ENCODE measurements around the gene CTNNA1.

The CTNNA1 gene

DNA sequence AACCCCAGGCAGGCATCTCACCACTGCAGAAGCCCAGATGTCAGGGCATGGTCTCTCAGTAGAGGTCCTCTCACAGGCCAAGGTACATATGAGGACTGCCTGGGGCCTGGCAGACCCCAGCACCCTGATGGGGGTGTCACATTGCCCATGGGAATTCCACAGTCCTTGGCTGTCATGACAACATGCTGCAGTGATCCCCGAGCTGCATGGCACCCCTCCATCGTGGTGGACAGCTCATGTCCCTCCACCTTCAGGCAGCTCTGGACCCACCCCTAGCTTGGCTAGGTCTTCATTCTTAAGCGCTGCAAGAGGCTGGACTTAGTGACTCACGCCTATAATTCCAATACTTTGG is 196.0 kb downstream of the CTNNA1 start:
- no peak for DNase-seq (ENCODE audit: low read depth)

DNA sequence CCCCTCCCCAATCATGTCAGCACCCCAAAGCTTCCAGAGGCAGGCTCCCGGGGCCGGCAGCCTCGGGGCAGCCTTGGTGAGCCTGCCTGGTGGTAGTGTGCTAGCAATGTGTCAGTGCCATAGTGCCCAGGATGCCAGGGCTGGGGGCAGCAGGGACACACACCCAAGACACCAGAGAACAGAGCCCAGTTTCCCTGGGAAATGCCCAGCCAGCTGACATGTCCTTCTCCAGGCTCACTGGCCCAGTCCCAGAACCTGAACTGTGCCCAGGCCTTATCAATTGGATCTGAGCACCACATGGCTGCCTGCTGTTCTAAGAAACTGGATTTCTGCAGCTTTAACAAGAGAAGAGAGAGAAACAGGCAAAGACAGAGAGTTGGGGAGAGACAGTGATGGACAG is 196.8 kb downstream of the CTNNA1 start:
- DNase-seq (ENCODE audit: low read depth) = no peak

GRCh38 chr5:138950421-138951031 is 197.3 kb downstream of the CTNNA1 start:
- no peak for DNase-seq (ENCODE audit: low read depth)

GRCh38 chr5:138951091-138951985 is 198.1 kb downstream of the CTNNA1 start:
- DNase-seq (ENCODE audit: low read depth) = no peak

DNA sequence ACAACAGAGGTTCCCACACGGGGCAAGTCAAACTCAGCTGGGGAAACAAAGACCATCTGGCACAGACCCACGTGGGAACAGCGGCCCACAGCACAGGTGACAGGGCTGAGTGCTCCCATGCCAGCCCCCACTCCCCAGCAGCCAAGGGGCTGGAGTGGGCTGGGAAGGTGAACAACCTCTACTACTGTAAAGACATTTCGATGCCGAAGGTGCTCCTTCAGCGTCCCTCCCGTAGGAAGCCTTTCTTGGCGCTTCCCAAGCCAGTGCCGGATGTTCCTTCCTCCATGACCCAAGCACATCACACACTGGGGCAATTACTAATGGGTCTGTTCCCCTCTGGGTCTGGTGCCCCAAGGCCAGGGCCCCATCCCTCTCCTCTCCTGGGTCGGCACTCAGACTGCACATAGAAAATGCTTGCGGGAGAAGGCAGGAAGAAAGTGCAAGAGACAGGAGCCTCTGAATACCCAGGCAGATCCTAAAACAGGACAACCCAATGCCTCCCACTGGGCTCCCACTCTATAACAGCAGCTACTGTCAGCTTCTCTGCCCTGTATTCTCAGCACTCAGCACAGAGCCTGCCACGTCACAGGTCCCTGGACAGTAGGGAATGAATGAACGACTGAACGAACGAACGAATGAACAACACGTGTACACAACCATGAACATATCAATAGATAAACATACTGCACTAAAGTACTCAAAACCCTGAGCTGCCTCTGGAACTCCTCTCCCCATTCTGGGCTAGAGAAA is 198.9 kb downstream of the CTNNA1 start:
- DNase-seq (ENCODE audit: low read depth) = no peak

DNA sequence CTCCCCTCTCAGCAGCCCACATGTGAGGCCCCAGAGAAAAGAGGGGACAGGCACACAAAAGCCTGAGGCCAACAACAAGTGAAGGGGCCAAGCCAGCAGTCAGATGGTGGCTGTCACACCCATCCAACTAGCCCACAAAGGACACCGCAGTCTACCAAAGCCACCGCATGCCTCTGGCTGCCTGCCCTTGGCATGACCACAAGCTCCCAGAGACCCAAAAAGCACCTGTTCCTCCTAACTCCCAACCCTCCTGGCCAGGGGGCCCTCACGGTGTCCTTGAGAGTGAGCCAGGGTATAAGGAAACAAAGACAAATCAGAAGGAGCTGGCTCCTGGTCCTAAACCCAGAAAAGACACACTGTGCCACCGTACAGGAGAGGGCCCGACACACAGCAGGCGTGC is 199.7 kb downstream of the CTNNA1 start:
- no peak for DNase-seq (ENCODE audit: low read depth)

- no peak for DNase-seq (ENCODE audit: low read depth)
These were observed 200.4 kb downstream of the CTNNA1 start for GRCh38 chr5:138953387-138954256.

DNA sequence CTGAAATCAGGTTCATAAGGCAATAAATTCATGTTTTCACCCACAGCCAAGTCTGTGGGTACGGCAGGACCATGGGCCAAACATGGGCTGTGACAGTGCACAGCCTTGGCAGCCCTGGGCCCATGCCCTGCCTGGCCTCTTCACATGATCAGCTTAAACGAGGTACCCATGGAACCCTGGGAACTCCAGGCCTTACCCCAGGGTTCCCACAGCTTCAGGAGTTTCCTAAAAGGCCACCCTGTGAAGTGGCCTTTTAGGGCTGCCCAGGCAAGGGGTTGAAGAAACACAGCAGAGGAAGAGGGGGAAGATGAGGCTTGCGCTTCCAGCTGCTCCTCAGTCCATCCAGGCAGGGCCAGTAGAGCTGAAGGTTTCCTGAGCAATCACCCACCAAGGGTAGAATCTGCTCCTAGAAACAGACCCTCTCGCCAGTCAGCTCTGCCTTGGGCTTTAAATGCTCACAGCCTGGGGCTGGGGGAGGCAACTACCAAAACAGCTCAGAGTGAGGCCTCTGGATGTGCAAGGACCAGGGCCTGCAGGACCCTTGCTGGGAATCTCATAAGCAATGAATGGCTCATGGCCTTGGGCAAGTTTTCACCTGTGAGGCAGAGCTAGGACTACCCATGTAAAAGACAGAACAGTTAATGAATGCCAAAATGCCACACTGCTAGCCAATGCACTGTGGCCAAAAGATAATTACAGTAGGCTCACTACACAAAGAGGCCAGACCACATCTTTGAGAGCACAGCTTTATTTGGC is 201.2 kb downstream of the CTNNA1 start:
- DNase-seq (ENCODE audit: low read depth) = no peak

- DNase-seq (ENCODE audit: low read depth) = no peak
These were observed 201.9 kb downstream of the CTNNA1 start for GRCh38 chr5:138955013-138955660.

- no peak for DNase-seq (ENCODE audit: low read depth)
These were observed 202.6 kb downstream of the CTNNA1 start for GRCh38 chr5:138955671-138956295.

DNA sequence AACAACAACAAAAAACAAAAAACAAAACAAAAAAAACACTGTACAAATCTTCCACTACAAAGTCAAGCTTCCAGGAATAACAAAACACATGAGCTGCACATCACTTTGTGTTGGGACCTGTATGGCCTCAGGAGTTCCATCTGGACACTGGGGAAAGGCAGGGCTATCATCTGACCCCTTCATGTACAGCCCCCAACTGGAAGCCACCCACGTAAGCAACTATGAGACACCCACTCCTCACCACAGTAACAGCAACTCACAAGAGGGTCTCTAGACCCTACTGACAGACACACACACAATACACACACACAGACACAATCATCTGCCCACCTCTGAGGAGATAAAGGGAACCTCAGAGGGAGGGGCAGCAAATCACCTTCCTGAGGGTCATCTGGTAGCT is 203.6 kb downstream of the CTNNA1 start:
- no peak for DNase-seq (ENCODE audit: low read depth)

- no peak for DNase-seq (ENCODE audit: low read depth)
These were observed 207.0 kb downstream of the CTNNA1 start for GRCh38 chr5:138960145-138960692.

GRCh38 chr5:138961221-138961620 is 208.0 kb downstream of the CTNNA1 start:
- DNase-seq (ENCODE audit: low read depth) = no peak

GRCh38 chr5:138961729-138962128 is 208.5 kb downstream of the CTNNA1 start:
- no peak for DNase-seq (ENCODE audit: low read depth)

- no peak for DNase-seq (ENCODE audit: low read depth)
These were observed 209.6 kb downstream of the CTNNA1 start for GRCh38 chr5:138962614-138963370.

- no peak for DNase-seq (ENCODE audit: low read depth)
These were observed 210.6 kb downstream of the CTNNA1 start for GRCh38 chr5:138963763-138964371.

DNA sequence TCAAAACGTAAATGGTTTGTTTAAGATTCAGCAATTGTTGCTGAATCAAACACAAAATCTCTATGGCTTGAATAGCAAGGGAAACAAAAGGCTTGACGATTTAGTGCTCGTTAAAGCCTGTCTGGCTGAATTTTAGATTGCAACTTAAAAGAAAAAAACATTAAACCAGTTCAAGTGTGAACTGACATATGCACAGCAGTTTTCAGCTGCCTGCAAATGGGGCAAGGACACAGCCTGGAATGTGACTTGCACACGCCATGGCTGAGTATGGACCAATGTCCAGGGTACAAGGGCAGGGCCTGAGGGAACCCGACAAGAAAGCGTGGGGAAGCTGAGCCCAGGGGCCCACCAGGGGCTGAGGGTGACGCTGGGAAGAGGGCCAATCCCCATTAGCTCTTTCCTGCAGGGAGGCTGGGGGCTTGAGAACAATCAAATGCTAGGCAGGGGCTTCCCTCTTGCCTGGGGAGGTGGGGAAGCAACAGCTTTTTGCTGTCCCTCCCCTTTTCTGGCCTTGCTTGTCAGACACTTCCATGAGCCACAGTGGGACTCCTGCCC is 211.5 kb downstream of the CTNNA1 start:
- no peak for DNase-seq (ENCODE audit: low read depth)

GRCh38 chr5:138965626-138966025 is 212.4 kb downstream of the CTNNA1 start:
- DNase-seq (ENCODE audit: low read depth) = no peak
